Parathyroid adenoma (tissue), 2 donors: ENCODE measurements around the gene SPATA2L.

ENCODE experiments used
- H2AFZ ChIP-seq: fragments of 300-600 bp; sonication (generic); one replicate; pipeline ENCODE4 v1.7.0; 2017; ENCODE audit warnings: antibody characterized with exemption, mild to moderate bottlenecking
- H3K27ac ChIP-seq: fragments of 300-600 bp; sonication (generic); one replicate; pipeline ENCODE4 v1.7.0; 2017
- H3K27me3 ChIP-seq: fragments of 300-600 bp; sonication (generic); one replicate; pipeline ENCODE4 v1.7.0; 2017; ENCODE audit warnings: low read length; ENCODE audit not compliant: control insufficient read depth, insufficient read depth
- H3K36me3 ChIP-seq: fragments of 300-600 bp; sonication (generic); one replicate; pipeline ENCODE4 v1.7.0; 2017; ENCODE audit warnings: low read length; ENCODE audit not compliant: control insufficient read depth, insufficient read depth
- H3K4me1 ChIP-seq: fragments of 300-600 bp; sonication (generic); one replicate; pipeline ENCODE4 v1.7.0; 2017; ENCODE audit warnings: control low read depth
- H3K4me2 ChIP-seq: fragments of 300-600 bp; sonication (generic); one replicate; pipeline ENCODE4 v1.7.0; 2017; ENCODE audit warnings: low read length
- H3K4me3 ChIP-seq: fragments of 300-600 bp; sonication (generic); one replicate; pipeline ENCODE4 v1.7.0; 2017; ENCODE audit warnings: low read depth, low read length
- H3K79me2 ChIP-seq: fragments of 300-600 bp; sonication (generic); one replicate; pipeline ENCODE4 v1.7.0; 2017; ENCODE audit warnings: control low read depth
- H3K9ac ChIP-seq: fragments of 300-600 bp; sonication (generic); one replicate; pipeline ENCODE4 v1.7.0; 2017; ENCODE audit warnings: mild to moderate bottlenecking
- H3K9me3 ChIP-seq: fragments of 300-600 bp; sonication (generic); one replicate; pipeline ENCODE4 v1.7.0; 2017; ENCODE audit warnings: low read length; ENCODE audit not compliant: control insufficient read depth
- CTCF ChIP-seq: fragments of 300-600 bp; sonication (generic); IDR thresholded peaks from one replicate; pipeline ENCODE4 v1.7.0; 2017; ENCODE audit warnings: antibody characterized with exemption, mild to moderate bottlenecking
- donor health status: primary hyperparathyroidism.

Gene SPATA2L

GRCh38 chr16:89711601-89712273, 10.2 kb upstream of the SPATA2L start:
- no peak overlapping the region for H3K9ac ChIP-seq
- H3K27ac ChIP-seq, result no peak overlapping the region

GRCh38 chr16:89710709-89711564, 9.4 kb upstream of the SPATA2L start:
- no peak overlapping the region for H3K9ac ChIP-seq

More at GRCh38 chr16:89711601-89712273, 10.2 kb upstream of the SPATA2L start:
- H2AFZ ChIP-seq, result no peak overlapping the region
- no peaks in the 10 kb centered on the region for H3K9me3 ChIP-seq
- H3K4me3 ChIP-seq, result no peak overlapping the region
- H3K27me3 ChIP-seq, result no peaks in the 10 kb centered on the region
- TF ChIP-seq CTCF, result no peak
- no peaks in the 10 kb centered on the region for H3K36me3 ChIP-seq
- H3K4me1 ChIP-seq, result no peaks in the 10 kb centered on the region
- H3K79me2 ChIP-seq, result no peaks in the 10 kb centered on the region
- no peak overlapping the region for H3K4me2 ChIP-seq

GRCh38 chr16:89709716-89710432, 8.4 kb upstream of the SPATA2L start:
- no peak overlapping the region for H2AFZ ChIP-seq
- H3K27ac ChIP-seq, result no peak overlapping the region

More at GRCh38 chr16:89710709-89711564, 9.4 kb upstream of the SPATA2L start:
- Histone ChIP-seq H3K4me1 (no peaks in the 10 kb centered on the region), H3K27ac (no peak overlapping the region), H3K36me3 (no peaks in the 10 kb centered on the region), H3K27me3 (no peaks in the 10 kb centered on the region), H3K79me2 (no peaks in the 10 kb centered on the region), H3K9me3 (no peaks in the 10 kb centered on the region), H3K4me3 (no peak overlapping the region), H3K4me2 (no peak overlapping the region), H2AFZ (no peak overlapping the region)
- TF ChIP-seq CTCF, result no peak

GRCh38 chr16:89709166-89709565, 7.7 kb upstream of the SPATA2L start:
- Histone ChIP-seq H3K27me3 (no peaks in the 10 kb centered on the region), H3K9ac (no peak overlapping the region), H3K27ac (no peak overlapping the region), H3K9me3 (no peaks in the 10 kb centered on the region), H3K4me1 (peaks cover 2% of the 10 kb centered on the region), H3K79me2 (no peaks in the 10 kb centered on the region), H3K4me2 (no peak overlapping the region), H3K4me3 (no peak overlapping the region), H2AFZ (no peak overlapping the region), H3K36me3 (no peaks in the 10 kb centered on the region)
- no peak for TF ChIP-seq CTCF

More at GRCh38 chr16:89709716-89710432, 8.4 kb upstream of the SPATA2L start:
- H3K4me1 ChIP-seq, result peaks cover 2% of the 10 kb centered on the region
- H3K4me3 ChIP-seq, result no peak overlapping the region
- H3K36me3 ChIP-seq, result no peaks in the 10 kb centered on the region
- no peak for TF ChIP-seq CTCF
- H3K79me2 ChIP-seq, result no peaks in the 10 kb centered on the region
- no peaks in the 10 kb centered on the region for H3K9me3 ChIP-seq
- H3K4me2 ChIP-seq, result no peak overlapping the region
- no peak overlapping the region for H3K9ac ChIP-seq
- H3K27me3 ChIP-seq, result no peaks in the 10 kb centered on the region
